ENCODE data around the gene SEMA3G.

The SEMA3G gene

GRCh38 chr3:52479037-52479876 is 34.4 kb upstream of the SEMA3G start:
- no peak for DNase-seq

- DNase-seq, result no peak
Measured at GRCh38 chr3:52477796-52478095, 32.8 kb upstream of the SEMA3G start.

GRCh38 chr3:52477076-52477795 is 32.3 kb upstream of the SEMA3G start:
- DNase-seq, result no peak

- DNase-seq, result no peak
Measured at GRCh38 chr3:52473026-52473425, 28.1 kb upstream of the SEMA3G start.

GRCh38 chr3:52472239-52473000 is 27.5 kb upstream of the SEMA3G start:
- no peak for DNase-seq

GRCh38 chr3:52471371-52472238 is 26.7 kb upstream of the SEMA3G start:
- peak in 1 of 5 experiments; percentile 19 for DNase-seq

GRCh38 chr3:52470920-52471319 is 26.0 kb upstream of the SEMA3G start:
- DNase-seq, result no peak

- no peak for DNase-seq
Measured at GRCh38 chr3:52469001-52469400, 24.1 kb upstream of the SEMA3G start.

- DNase-seq, result no peak
Measured at GRCh38 chr3:52468336-52468735, 23.4 kb upstream of the SEMA3G start.

GRCh38 chr3:52463416-52463815 is 18.5 kb upstream of the SEMA3G start:
- no peak for DNase-seq

GRCh38 chr3:52461874-52462273 is 17.0 kb upstream of the SEMA3G start:
- DNase-seq, result no peak

GRCh38 chr3:52458770-52459545 is 14.1 kb upstream of the SEMA3G start:
- no peak for DNase-seq

- DNase-seq, result no peak
Measured at GRCh38 chr3:52458031-52458760, 13.3 kb upstream of the SEMA3G start.

GRCh38 chr3:52456800-52457183 is 11.9 kb upstream of the SEMA3G start:
- DNase-seq, result peak in 1 of 5 experiments; percentile 41

- no peak for DNase-seq
Measured at GRCh38 chr3:52456169-52456799, 11.4 kb upstream of the SEMA3G start.

GRCh38 chr3:52455283-52456168 is 10.6 kb upstream of the SEMA3G start, which contains the start of gene NISCH:
NISCH (plus strand) TSS chr3:52455604; CDS start chr3:52455642, 38 bp downstream.
- peak; percentile 91 to 97 (median 95) for DNase-seq

GRCh38 chr3:52454938-52455282 is 10.0 kb upstream of the SEMA3G start:
- no peak for DNase-seq

- no peak for DNase-seq
Measured at GRCh38 chr3:52454250-52454937, 9.5 kb upstream of the SEMA3G start.
